NCI-H446 treated with DMSO at 0.1 percent for 48 hours (cell line): ENCODE results near the gene EIF4G1.

Experiments used
- DNase-seq: peaks from one replicate; lab custom pipeline; 2025; lab: John Stamatoyannopoulos, UW

The EIF4G1 gene

DNA sequence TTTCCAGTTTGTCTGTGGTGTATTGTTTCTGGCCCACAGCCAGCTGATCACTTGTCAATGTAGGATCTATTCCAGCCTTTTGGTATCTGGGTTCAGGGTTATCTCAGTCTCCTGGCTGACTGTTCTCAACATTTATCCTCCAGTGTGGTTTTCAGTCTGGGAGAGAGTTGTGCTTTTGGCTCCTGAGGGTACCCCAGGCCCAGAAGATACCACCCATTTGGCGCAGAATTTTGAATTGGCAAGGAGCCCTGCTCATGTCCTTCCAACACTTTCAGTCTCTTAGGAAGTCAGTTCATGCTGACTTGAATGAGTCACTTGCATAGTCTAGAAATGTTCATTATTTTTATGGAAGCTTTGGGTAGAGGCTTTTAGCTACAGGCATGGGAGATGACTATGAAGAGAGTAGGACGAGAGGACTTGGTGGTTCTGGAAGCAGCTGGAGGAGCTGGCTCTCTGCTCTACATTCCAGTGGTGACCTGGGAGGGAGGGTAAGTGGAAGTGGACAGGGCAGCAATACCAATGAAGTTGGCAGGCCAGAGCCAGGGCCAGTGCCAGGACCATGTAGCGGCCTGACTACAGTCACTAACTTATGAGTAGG, 54.3 kb downstream of the EIF4G1 start:
- peak; percentile 48 for DNase-seq

DNA sequence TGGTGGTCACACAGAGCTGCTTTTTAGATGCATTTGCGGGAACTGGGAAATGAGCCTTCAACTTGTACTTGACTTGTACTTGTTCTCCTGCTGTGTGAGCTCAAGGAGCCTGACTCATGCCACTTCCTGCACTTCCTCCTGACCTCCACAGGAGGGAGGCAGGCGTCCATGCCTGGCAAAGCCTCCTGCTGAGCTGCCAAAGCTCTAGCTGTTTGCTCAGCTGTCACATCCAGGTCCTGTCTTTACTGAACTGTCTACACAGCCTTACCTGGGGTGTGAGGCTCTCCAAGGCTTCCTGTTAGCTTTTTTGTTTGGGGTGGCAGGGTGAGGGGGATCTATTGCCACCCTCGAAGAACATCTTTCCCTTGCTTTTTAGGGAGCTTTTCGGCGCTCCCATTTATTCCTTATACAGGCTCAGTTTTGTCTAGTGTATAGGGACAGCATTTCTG, 57.2 kb downstream of the EIF4G1 start:
- peak; percentile 67 for DNase-seq

DNA sequence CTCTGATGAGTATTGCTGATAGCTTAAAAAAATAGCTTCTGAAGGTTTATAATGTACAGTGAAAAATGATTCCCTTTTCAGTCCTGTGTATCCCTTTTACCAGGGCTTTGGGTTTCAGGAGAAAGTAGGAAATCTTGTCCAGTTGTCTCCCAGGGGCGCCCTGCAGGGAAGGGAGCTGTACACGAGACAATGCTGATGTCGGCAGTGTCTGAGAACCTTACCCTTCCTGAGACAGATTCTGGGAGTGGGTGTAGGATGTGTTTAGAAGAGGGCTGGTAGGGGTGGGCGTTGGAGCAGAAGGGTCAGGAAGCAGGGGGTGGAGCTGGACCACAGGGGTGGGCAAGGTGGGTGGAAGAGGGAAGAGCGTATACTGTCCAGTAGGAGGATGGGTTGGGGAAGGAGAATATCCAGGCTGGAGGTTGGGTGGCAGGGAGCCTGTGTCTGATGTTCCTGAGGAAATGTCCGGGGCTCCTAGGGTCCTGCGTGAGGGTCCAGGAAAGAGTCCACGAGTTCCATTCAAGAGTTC, 58.0 kb downstream of the EIF4G1 start:
- no peak for DNase-seq

DNA sequence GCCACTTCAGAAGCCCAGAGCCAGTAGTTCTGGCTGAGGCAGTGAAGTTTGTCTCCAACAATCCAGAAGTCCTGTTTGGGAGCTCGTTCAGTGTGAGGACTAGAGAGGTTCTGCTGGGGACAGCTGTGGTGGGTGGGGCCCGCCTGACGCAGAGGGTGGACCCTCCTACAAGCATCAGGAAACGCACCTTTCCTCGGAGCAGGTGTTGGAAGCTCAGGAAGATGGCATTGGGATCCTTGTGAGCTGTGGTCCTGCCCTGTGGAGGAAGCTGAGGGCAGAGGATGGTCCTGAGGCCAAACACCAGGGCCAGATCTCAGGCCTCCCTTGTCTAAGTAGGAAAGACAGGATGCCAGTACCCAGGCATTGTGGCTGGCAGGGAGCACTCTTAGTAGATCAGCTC, 58.5 kb downstream of the EIF4G1 start:
- no peak for DNase-seq

DNA sequence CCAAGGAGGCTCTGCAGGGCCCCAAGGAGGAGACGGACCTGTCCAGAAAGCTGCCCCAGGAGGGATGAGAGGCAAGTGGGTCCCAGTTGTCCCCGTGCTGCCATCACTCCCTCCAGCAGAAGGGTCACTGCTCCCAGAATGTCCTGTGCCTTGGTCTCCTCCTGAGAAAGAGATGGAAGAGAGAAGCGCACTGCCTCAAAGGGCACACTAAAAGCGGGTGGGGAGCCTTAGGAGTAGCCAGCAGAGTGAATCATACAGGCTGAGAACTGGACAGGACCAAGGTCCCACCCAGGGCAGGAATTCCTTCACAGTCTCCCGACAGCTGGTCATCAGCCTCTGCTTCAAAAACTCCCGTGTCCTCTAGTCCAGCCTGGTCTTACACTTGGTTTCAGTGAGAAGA, 59.0 kb downstream of the EIF4G1 start:
- no peak for DNase-seq

DNA sequence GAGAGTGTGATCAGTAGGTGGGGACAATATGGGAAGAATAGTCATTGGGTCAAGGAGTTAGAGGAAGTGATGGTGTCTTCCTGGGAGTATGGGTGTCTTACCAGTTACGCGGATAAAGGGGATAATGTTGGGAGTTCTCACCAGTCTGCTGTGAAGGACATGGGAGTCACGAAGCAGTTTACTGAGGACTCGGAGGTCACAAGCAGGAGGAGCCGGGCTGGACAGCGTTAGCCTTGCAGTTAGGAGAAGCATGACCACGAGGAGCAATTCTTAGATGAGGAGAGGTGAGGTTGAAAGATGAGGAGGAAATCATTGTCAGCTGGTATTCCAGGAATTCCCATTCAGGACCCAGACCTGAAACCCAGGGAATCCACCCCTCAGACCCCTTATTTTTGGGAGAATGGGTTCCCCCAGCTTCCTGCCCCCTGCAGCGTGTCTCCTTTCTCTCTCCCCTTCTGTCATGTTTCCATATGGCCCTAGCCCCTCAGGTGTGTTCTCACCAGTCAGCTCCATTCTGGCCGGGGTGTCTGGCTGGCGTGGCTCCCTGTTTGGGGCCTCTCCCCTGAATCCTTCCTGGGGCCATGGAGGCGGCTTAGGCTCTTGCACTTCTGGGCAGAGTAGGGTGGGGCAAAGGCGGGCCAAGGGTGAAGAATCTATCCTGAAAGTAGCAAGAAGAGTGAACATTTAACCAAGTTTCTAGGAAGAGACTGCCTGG, 61.5 kb downstream of the EIF4G1 start:
- DNase-seq: no peak

DNA sequence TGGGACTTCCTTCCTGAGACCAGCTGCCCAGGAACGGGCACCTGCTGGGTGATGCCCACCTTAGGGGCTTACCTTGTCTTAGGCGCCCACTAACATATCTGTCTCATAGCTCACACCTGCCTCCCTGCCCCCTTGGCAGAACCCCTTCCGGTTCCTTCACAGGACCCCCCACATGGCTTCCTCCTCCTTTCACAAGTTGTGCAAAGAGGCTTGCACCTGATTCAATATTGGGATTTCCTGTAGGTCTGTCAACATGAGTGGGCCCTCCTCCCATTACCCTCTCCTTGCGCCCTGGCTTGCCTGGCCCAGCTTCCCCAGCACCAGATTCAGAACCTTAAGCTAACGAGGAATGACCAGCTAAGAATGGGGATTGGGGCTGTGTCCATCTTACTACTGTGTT, 63.0 kb downstream of the EIF4G1 start:
- no peak for DNase-seq

DNA sequence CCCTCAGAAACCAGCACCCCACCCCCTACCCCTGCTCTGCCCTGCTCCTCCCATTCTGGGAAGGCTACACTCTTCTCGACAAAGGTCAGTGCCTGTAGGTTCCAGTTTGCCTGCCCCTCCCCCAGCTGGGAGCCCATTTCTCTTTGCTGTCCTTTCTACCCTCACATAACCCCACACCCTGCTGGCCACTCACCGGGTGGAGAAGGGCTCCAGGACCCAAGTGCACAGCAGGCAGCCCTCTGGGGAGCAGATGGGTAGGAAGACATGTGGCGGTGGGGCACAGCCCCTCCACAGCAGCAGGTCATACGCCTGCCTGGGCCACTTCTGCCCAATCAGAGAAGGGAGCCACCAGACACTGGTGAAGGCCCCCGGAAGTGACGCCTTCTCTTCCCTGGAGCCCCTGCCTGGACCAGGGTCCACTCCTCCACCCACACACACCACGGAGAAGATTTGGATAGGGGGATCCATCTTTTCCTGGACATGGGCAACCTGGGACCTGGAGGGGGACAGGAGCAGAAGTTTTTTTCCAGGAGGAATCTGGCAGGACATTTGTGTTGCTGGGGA, 63.6 kb downstream of the EIF4G1 start, which contains the start of gene THPO:
Gene THPO (minus strand): TSS at position 326 of the 564 bp plus-strand sequence. CDS start 1,948 bp downstream, outside the sequence.
- no peak for DNase-seq

DNA sequence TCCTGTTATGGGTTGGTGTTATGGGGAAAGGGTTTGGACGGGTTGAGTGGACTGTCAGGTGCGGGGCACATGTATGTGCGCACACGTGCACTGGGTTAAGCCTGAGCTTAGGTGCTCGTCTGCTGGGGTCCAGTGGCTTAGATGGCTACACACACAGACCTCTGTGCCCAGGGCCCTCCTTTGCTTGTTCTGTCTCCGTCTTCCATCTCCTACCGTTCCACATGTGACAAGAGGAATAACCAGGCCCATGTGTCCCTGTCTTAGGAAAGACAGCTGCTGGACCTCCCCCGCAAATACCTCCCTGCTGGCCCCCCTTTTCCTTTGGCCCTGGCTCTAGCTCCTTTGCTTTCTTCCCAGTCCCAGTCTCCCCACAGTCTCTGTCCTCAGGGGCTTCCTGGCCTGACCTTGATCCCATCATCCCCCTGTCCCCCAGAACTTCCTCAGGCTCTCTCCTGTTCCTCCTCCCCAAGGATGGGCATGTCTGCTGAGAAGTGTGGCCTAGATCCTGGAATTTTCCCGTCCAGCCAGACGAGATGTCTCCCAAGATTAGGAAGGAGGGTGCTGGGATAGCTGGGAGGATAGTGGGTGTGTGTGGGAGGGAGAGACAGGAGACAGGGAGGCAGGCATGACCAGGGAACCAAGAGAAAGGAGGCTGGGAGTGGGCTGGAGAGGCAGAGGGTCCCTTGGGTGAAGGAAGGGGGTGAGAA, 64.4 kb downstream of the EIF4G1 start:
- no peak for DNase-seq

DNA sequence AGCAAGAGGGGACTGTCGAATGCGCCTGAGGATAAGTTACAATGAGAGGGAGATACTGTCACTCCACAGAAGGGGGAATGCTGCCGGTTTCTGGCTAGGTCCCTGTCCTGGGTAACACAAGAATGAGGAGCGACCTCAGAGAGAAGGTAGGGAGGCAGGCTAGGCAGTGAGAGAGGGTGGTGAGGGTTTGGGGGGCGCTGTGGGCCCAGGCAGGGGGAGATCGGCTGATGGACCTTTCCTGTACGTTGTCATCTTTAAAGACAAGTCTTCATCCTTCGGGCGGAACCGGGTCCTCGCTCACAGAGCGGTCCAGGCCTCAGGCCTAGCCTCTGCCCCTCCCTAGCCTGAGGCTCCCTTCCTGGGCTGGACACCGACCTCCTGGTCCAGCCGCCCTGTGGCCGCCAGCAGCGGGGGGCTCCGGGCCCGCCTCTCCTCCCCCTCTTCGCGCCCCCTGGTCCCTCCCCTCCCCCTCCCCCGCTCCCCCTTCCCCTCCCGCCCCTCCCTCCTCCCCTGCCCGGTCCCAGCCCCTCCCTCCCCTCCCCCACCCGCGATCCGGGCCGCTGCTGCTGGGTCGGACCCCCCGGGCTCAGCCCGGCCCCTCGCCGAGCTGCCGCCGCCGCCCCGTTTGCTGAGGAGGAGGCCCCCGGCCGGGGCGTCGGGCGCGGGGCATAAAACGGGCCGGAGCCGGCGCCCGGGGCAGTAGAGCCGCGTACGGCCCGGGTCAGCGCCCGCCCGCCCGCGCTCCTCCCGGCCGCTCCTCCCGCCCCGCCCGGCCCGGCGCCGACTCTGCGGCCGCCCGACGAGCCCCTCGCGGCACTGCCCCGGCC, 65.2 kb downstream of the EIF4G1 start, which contains the start of gene CHRD:
Gene CHRD (plus strand): TSS at position 697 of the 827 bp plus-strand sequence. CDS start 265 bp downstream, outside the sequence.
- no peak for DNase-seq

DNA sequence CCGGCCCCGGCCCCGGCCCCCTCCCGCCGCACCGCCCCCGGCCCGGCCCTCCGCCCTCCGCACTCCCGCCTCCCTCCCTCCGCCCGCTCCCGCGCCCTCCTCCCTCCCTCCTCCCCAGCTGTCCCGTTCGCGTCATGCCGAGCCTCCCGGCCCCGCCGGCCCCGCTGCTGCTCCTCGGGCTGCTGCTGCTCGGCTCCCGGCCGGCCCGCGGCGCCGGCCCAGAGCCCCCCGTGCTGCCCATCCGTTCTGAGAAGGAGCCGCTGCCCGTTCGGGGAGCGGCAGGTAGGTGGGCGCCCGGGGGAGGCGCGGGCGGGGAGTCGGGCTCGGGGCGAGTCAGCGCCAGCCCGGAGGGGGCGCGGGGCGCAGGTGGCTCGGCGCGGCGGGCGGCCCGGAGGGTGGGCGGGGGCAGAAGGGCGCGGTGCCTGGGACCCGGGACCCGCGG, 65.8 kb downstream of the EIF4G1 start:
- DNase-seq: no peak

DNA sequence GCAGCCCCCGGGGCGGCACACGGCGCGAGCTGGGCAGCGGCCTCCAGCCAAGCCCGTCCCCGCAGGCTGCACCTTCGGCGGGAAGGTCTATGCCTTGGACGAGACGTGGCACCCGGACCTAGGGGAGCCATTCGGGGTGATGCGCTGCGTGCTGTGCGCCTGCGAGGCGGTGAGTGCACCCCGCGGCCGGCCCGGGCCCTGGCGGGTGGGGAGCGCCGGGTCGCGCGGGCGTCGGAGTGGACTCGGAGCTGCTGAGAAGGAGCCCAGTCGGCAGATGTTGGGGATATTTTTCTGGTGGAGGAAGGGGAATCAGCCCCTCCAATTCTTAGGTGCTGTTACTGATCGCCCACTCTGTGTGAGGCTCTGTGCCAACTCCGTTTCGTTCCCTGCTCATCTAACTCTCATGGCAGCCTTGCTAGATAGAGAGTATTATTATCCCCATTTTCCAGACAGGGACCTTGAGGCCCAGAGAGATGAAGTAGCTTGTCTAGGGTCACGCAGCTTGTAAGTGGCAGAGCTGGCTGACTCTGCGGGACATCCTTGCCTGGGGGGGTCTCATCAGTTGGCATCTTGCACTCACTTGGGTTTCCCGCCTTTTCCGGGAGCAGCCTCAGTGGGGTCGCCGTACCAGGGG, 66.3 kb downstream of the EIF4G1 start:
- DNase-seq: no peak

DNA sequence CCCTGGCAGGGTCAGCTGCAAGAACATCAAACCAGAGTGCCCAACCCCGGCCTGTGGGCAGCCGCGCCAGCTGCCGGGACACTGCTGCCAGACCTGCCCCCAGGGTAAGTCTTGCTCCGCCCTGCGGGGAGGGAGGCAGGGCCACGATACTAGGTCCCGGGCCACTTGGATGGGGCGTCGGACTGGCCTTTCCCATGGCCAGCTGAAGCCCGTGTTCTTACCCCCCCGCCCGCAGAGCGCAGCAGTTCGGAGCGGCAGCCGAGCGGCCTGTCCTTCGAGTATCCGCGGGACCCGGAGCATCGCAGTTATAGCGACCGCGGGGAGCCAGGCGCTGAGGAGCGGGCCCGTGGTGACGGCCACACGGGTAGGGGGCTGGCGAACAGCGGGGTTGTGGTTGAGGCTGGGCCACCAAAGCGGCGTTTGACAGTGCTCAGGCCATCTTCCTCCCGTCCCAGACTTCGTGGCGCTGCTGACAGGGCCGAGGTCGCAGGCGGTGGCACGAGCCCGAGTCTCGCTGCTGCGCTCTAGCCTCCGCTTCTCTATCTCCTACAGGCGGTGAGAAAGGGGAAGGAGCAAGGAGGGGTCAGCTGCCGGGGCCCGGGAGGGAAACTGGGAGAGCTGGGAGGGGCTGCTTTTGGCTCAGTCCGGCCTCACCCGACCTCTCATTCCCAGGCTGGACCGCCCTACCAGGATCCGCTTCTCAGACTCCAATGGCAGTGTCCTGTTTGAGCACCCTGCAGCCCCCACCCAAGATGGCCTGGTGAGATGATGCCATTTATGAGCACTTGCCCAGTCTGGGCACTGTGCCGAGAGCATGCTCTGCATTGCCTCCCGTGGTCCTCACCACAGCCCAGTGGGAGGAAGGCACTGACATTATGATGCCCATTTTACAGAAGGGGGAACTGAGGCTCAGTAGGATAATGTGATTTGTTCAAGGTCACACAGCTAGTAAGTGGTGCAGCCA, 67.1 kb downstream of the EIF4G1 start:
- no peak for DNase-seq

DNA sequence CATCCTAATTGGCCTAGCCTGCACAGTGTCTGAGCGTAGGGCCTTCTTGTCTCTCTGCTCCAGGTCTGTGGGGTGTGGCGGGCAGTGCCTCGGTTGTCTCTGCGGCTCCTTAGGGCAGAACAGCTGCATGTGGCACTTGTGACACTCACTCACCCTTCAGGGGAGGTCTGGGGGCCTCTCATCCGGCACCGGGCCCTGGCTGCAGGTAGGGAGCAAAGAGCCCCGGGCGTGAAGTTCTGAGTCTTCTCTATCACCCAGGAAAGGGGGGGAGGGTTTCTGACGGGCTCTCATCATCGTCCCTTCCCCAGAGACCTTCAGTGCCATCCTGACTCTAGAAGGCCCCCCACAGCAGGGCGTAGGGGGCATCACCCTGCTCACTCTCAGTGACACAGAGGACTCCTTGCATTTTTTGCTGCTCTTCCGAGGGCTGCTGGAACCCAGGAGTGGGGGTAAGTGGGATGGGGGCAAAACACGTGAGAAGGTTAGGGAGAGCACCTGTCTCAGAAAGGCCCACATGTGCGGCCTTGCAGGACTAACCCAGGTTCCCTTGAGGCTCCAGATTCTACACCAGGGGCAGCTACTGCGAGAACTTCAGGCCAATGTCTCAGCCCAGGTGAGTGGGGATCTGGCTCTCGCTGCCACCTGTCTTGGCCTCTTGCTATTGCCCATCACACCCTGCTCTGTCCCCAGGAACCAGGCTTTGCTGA, 68.1 kb downstream of the EIF4G1 start:
- no peak for DNase-seq

DNA sequence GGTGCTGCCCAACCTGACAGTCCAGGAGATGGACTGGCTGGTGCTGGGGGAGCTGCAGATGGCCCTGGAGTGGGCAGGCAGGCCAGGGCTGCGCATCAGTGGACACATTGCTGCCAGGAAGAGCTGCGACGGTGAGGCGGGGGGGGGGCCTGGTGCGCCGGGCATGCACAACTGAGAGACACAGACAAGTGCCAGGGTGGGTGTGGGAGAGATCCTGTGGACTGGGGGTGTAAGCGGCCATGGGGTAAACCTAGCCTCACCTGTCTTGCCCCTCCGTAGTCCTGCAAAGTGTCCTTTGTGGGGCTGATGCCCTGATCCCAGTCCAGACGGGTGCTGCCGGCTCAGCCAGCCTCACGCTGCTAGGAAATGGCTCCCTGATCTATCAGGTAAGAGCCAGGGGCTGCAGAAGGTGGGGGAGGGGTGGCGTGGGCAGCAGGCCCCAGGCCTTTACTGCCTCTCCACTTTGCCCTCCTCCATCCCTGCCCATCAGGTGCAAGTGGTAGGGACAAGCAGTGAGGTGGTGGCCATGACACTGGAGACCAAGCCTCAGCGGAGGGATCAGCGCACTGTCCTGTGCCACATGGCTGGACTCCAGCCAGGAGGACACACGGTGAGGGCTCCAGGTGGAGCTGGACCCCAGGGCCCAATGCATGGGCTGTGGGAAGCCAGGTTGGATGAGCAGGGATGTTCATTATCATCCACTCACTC, 68.8 kb downstream of the EIF4G1 start:
- DNase-seq: no peak

DNA sequence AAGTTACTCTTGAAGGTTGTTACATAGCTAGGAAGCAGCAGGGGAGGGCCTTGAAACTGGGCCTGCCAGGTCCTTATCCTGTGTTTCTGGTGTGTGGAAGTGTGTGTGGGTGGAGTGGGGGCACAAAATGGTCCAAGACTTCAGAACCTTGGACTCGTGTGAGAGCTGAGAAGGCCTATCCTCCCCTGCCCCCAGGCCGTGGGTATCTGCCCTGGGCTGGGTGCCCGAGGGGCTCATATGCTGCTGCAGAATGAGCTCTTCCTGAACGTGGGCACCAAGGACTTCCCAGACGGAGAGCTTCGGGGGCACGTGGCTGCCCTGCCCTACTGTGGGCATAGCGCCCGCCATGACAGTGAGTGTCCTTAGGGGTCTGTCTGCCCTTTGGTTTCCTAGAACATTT, 69.9 kb downstream of the EIF4G1 start:
- no peak for DNase-seq
